Forelimb muscle (tissue), 1 donor: Measurements from ENCODE around the gene MAP2K2. TPM values are rescaled to one million over a fixed set of nuclear protein-coding genes. Genes with fewer than 3 reads are reported as not detected.

Source experiments
- DNase-seq: peaks from one replicate; pipeline ENCODE4 v3.0.0-alpha.2; 2013; ENCODE audit warnings: low read depth
- polyA plus RNA-seq: library from polyadenylated mRNA; unstranded; fragments of 120-200 nt; gene quantifications from one replicate; pipeline ENCODE4 v1.2.1, GENCODE V29; 2013; ENCODE audit not compliant: insufficient read length

Gene MAP2K2
- polyA plus RNA-seq, 1 donor, result 119 TPM

DNA sequence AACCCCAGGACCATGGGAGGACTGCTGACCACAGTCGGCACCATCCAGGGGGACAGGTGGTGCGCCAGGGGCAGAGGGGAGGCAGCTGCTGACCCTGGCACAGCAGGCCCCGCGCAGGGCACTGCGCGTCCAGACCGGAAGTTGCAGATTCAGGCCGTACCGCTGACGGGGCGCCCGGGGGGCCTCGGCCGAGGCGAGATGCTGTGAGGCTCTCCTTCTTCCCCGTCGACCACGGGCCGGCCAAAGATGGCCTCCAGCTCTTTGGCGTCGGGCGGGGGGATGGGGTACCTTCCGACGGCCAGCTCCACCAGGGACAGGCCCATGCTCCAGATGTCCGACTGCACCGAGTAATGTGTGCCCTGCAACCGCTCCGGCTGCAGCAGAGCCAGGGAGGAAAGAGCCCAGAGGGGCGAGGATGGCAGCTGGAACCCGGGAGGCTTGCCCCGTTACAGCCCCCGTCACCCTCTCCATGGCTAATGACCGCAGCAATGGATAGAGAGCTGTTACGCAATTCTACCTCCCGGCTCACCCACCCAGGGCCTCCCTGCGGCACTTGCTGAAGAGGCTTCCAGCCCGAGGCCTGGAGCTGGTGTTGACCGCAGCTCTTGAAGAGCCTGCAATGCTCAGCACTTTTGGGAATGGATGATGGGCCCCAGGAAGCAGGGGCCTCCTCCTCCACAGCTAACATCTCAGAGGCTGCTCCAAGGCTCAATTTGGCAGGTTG lies 24.7 kb downstream of the MAP2K2 start:
- DNase-seq, result no peak

GRCh38 chr19:4098493-4098892 lies 25.4 kb downstream of the MAP2K2 start:
- DNase-seq, result no peak

- no peak for DNase-seq
These were observed 26.4 kb downstream of the MAP2K2 start for GRCh38 chr19:4097501-4097900.

GRCh38 chr19:4096049-4096892 lies 27.7 kb downstream of the MAP2K2 start:
- no peak for DNase-seq

- no peak for DNase-seq
These were observed 28.5 kb downstream of the MAP2K2 start for GRCh38 chr19:4095488-4095844.

DNA sequence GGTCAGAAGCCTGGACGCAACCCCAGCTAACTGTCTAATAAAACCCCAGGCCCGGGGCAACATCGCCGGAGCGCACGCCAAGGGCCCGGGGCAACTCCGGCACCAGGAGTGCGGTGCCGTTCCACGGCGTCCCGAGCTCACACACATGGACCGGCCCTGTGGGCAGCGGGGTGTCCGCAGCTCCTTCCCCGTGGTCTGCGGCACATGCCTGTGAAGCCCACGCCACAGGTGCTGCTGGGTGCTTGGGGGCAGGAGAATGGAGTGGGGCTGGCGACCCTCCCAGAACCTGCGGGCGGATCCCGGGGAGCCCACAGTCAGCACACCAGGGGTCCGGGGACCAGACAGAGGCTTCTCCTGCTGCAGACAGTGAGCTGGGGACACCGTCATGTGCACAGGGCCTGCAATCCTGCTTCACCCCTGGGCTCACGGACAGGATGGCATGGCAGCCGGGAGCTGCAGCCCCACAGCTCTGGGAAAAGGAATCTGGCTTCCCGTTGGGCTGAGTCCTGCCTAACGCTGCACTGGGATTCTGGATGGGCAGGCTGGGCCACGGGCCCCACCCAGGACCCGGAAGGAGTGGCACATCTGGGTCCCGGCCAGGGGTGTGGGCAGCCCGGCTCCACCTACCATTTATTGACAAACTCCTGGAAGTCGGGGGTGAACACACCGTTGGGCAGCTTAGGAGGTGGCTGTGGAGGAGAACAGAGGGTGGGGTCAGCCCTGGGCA lies 29.0 kb downstream of the MAP2K2 start:
- DNase-seq, result no peak

DNA sequence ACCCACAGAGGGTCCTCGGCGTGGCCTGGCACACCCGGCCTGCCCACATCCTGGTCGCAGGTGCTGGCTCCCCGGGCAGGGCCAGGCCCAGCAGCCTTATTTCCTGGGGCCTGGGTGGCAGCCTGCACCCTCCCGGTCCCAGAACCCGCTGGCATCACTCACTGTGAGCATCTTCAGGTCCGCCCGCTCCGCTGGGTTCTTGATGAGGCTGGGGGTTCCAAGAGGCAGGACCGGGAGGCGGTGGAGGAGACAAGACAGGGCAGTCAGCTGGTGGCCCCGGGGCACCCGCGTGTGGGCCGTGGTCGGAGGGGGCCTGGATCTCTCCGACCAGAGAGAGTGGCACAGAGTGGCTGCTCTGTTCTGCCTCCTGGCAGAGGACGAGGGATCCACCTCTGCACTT lies 29.6 kb downstream of the MAP2K2 start:
- no peak for DNase-seq

- no peak for DNase-seq
These were observed 30.2 kb downstream of the MAP2K2 start for GRCh38 chr19:4093643-4094175.

GRCh38 chr19:4090356-4091220 lies 33.3 kb downstream of the MAP2K2 start:
- no peak for DNase-seq

DNA sequence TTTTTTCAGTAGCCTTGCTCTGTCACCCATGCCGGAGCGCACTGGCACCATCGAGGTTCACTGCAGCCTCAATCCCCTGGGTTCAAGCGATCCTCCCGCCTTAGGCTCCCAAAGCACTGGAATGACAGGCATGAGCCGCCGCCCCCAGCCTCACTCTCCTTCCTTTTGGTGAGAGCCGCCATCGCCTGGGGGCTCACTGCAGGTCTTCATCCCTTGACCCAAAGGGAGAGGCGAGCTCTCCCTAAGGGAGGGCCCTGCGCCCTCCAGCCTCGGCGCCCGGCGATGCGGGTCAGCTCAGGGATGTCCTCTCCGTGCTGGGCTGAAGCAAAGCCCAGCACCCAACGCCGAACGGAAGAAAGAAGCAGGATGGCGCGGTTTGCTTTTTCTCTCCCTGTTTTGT lies 34.0 kb downstream of the MAP2K2 start:
- DNase-seq, result no peak

DNA sequence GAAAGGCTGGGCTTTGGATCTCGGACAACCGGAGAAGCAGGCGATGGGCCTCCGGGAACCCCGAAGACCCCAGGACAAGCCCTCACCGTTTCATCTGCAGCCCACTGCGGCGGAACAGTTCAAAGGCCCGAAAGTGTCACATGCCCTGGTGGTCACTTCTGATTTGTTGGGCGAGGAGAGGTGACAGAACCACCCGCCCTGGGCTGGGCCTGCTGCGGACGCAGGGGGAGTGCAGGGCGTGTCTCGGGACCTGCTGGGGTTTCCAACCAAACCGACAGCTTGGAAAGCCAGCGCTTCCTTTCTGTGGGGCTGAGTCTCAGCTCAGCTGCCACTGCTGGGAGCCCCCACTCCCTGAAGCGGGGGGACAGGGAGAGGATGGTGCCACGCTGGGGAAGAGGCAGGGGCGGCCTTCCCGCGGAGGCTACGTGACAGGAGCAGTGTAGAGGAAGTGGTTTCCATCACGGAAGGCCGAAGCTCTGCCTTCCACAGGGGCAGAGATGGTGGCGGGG lies 34.5 kb downstream of the MAP2K2 start:
- DNase-seq, result no peak

- DNase-seq, result no peak
These were observed 34.9 kb downstream of the MAP2K2 start for GRCh38 chr19:4088975-4089374.

- DNase-seq, result no peak
These were observed 35.9 kb downstream of the MAP2K2 start for GRCh38 chr19:4087787-4088679.

DNA sequence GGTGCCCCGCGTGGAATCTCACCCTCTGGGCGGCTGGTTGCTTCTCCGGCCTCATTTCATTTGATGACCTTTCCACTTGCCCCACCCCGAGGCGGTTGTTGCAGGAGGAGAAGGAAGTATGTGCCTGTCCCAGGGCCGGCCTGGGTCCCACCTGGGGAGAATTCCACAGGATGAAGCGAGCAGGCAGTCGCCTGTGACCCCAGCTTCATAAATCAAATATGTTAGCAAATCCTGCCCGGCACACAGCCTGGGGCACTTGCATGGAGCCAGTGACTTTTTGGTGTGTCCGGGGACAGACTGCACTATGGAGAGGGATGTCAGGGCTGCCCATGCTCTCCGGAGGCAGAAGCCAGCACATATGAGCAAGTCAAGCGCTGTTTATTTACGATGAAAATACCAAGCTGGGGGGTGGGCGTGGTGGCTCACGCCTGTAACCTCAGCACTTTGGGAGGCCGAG lies 37.5 kb downstream of the MAP2K2 start:
- DNase-seq, result no peak

- no peak for DNase-seq
These were observed 39.4 kb downstream of the MAP2K2 start for GRCh38 chr19:4084547-4084877.

GRCh38 chr19:4083677-4084546 lies 40.0 kb downstream of the MAP2K2 start:
- DNase-seq, result no peak

GRCh38 chr19:4082172-4082571 lies 41.8 kb downstream of the MAP2K2 start:
- DNase-seq, result no peak

- no peak for DNase-seq
These were observed 42.3 kb downstream of the MAP2K2 start for GRCh38 chr19:4081441-4082129.
